Kidney (tissue), 14 donors: Measurements from ENCODE around the gene KASH5. TPM values are rescaled to one million over a fixed set of nuclear protein-coding genes. Genes with fewer than 3 reads are reported as not detected.

Experiments
- DNase-seq, 5 donors: peaks; one replicate each; pipeline ENCODE4 v3.0.0-alpha.2; 2013 to 2020
- FAIRE-seq: peaks from 2 replicates; lab custom pipeline; 2012; peaks lifted over from hg19 to GRCh38; lab: Jason Lieb, UNC
- H3K27ac ChIP-seq, 2 donors: one replicate each; pipeline ENCODE4 v1.7.0; 2013; ENCODE audit warnings: low read depth in 2 of 2, low read length in 2 of 2, inconsistent platforms in 1 of 2
- H3K27me3 ChIP-seq: one replicate; pipeline ENCODE4 v1.7.1; 2013; ENCODE audit warnings: low read length, inconsistent platforms; ENCODE audit not compliant: control insufficient read depth, insufficient read depth
- H3K36me3 ChIP-seq, 3 donors: one replicate each; pipeline versions ENCODE4 v1.7.0 to v1.7.1; 2013; ENCODE audit warnings: low read length in 3 of 3, control low read depth in 1 of 3, inconsistent platforms in 1 of 3; ENCODE audit not compliant: insufficient read depth in 3 of 3, control insufficient read depth in 2 of 3
- H3K4me1 ChIP-seq, 3 donors: one replicate each; pipeline versions ENCODE4 v1.7.0 to v1.7.1; 2013; ENCODE audit warnings: low read length in 3 of 3, inconsistent platforms in 1 of 3, low read depth in 1 of 3; ENCODE audit not compliant: control insufficient read depth in 2 of 3, insufficient read depth in 2 of 3
- H3K4me3 ChIP-seq, 3 donors: one replicate each; pipeline versions ENCODE4 v1.7.0 to v1.8.1; 2013; ENCODE audit warnings: low read length in 3 of 3, control low read depth in 1 of 3, inconsistent platforms in 1 of 3
- H3K9ac ChIP-seq, 3 donors: one replicate each; pipeline versions ENCODE4 v1.7.0 to v1.7.1; 2013; ENCODE audit warnings: low read length in 3 of 3, control low read depth in 1 of 3, inconsistent platforms in 1 of 3
- H3K9me3 ChIP-seq, 3 donors: one replicate each; pipeline versions ENCODE4 v1.7.0 to v1.7.1; 2013; ENCODE audit warnings: low read length in 3 of 3, control low read depth in 1 of 3, inconsistent platforms in 1 of 3; ENCODE audit not compliant: control insufficient read depth in 2 of 3, insufficient read depth in 1 of 3
- intact Hi-C: fragments of 100-400 bp; cut with DNase I; formaldehyde crosslinking; loops from one replicate; pipeline ENCODE4 v1.11.1; 2022
- polyA plus RNA-seq: library from polyadenylated mRNA; stranded (reverse); fragments of 350-450 nt; fragmentation: Illumina TruSeq; extraction: RNeasy Lipid Tissue Mini Kit (QIAGEN cat#74804); gene quantifications from one replicate; pipeline ENCODE4 v1.2.3, GENCODE V29; 2014; ENCODE audit warnings: low read depth, low replicate concordance; ENCODE audit not compliant: insufficient read depth
- total RNA-seq: library from RNA; stranded (reverse); fragmentation: NEBNext Ultra II Directional; extraction: Animal tissue kit (Norgen Biotek cat#: 25700); gene quantifications from one replicate; pipeline ENCODE4 v1.2.1, GENCODE V29; 2021
- TF ChIP-seq, protein P1 (sequence below): IDR thresholded peaks from 3 replicates; pipeline ENCODE4 v1.5.1; 2012; ENCODE audit warnings: mild to moderate bottlenecking, moderate library complexity, borderline replicate concordance; ENCODE audit not compliant: insufficient read depth; ENCODE audit errors: extremely low read depth
- donor health status: control.
- donor health status: control.
- donor health status: control.
- donor health status: control.
- donor health status: control.
- donor health status: DM: yes; HTN: yes; CAD: no.
- donor health status: Normal renal cell carcinoma (clear cell type).

KASH5 gene
- total and polyA plus RNA-seq, 2 donors from 2014 or later, result not detected

DNA sequence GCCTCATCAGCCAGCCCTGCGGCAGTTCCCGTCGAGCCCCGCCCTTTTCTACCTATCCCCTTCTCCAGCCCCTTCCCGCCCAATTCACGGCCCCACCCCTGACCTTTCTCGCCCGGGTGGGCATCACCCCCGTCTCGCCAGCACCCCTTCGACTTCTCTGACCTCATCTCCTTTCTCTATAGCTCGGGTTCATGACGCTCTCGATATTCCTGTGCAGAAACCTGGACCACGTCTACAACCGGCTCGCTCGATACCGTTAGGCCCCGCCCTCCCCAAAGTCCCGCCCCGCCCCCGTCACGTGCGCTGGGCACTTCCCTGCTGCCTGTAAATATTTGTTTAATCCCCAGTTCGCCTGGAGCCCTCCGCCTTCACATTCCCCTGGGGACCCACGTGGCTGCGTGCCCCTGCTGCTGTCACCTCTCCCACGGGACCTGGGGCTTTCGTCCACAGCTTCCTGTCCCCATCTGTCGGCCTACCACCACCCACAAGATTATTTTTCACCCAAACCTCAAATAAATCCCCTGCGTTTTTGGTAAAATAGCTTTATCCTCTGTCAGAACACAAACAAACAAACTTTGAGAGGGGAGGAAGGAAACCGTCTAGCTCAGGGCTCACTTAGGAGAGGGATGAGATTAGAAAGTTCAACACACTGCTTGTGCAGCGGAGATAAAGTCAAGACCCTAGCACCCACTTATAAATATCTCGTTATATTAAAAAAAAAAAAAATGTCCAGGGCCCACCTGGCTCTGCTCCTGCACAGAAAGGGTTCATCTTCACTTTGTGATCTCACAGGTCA, 47.8 kb upstream of the KASH5 start:
- Histone ChIP-seq H3K4me3 (peak overlapping the region in 2 of 3 donors; percentile 67 to 69), H3K27me3 (no peaks in the 10 kb centered on the region), H3K27ac (peak overlapping the region; percentile 96 to 97), H3K36me3 (peaks cover 0 to 6% (median 4%) of the 10 kb centered on the region in 3 donors), H3K9me3 (no peaks in the 10 kb centered on the region), H3K4me1 (peaks cover 0 to 14% (median 0%) of the 10 kb centered on the region in 3 donors), H3K9ac (peak overlapping the region in 2 of 3 donors; percentile 48 to 75)
- DNase-seq (peak; percentile 75 to 96 (median 82)), FAIRE-seq (no peak)
- TF ChIP-seq, protein P1, sequence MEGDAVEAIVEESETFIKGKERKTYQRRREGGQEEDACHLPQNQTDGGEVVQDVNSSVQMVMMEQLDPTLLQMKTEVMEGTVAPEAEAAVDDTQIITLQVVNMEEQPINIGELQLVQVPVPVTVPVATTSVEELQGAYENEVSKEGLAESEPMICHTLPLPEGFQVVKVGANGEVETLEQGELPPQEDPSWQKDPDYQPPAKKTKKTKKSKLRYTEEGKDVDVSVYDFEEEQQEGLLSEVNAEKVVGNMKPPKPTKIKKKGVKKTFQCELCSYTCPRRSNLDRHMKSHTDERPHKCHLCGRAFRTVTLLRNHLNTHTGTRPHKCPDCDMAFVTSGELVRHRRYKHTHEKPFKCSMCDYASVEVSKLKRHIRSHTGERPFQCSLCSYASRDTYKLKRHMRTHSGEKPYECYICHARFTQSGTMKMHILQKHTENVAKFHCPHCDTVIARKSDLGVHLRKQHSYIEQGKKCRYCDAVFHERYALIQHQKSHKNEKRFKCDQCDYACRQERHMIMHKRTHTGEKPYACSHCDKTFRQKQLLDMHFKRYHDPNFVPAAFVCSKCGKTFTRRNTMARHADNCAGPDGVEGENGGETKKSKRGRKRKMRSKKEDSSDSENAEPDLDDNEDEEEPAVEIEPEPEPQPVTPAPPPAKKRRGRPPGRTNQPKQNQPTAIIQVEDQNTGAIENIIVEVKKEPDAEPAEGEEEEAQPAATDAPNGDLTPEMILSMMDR, result no peak
- intact Hi-C loops, result no loop called here

DNA sequence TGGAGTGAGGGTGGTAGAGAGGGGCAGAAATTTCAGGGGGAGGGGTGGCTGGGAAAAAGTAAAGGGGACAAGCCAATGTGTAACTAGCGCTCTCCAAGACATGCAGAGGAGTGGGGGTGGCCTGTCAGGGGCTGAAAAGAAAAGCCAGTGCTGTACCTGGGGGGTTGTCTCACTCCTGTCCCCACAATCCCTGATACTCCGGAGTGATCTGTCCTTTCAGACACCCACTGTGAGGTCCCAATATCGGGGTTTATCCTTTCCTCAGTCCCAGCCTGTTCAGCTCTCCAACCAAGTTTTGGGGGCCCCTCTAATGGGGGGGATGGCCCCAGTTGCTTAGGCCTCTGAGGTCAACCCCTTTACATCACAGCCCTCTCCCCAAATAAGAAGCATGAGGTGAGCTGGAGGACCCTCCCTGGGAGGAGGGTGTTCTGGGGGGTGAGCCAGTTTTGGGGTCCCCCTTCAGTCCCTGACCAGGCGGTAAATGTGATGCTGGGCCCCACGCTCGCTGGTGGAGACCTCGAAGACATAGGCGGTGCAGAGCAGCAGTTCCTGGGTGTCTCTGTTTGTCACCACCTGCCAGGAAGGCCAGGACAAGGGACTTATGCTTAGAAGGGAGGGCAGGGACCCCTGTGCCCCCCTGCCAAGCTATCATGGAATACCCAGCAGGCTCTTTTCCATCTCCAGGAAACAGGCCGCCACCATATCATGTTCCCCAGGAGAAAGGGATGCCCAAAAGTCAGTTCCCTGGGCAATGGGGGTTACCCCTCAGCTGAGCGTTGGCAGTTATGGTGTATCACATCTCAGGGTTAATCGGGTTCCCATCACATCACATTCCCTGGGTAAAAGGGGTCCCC, 47.0 kb upstream of the KASH5 start:
- H3K27ac ChIP-seq, result peak overlapping the region; percentile 96 to 97
- H3K9me3 ChIP-seq, result no peaks in the 10 kb centered on the region
- FAIRE-seq, result no peak
- peaks cover 0 to 6% (median 4%) of the 10 kb centered on the region in 3 donors for H3K36me3 ChIP-seq
- H3K4me1 ChIP-seq, result peaks cover 0 to 14% (median 0%) of the 10 kb centered on the region in 3 donors
- intact Hi-C loops, result no loop called here
- H3K4me3 ChIP-seq, result no peak overlapping the region
- DNase-seq, result peak in 1 of 5 donors; percentile 62
- H3K27me3 ChIP-seq, result no peaks in the 10 kb centered on the region
- TF ChIP-seq, protein P1, result no peak
- H3K9ac ChIP-seq, result no peak overlapping the region

DNA sequence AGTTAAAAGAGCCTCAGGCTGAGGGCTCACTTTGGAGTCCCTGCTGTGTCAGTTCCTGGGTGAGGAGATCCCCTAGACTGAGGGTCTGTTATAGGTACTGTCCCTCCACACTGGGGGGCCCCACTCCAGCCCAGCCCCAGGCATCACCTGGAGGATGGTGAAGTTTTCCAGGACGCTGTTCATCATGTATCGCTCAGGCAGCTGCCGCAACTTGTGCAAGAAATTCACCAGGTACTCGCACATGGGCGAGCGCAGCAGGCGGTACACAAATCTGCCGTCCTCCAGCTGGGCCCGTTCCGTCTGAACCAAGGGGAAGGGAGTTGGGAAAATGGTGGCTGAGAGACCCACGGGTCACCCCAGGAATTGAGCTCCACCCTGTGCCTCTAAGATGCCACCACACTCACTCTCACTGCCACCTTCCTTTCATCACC, 45.7 kb upstream of the KASH5 start:
- intact Hi-C loops, result no loop called here
- Histone ChIP-seq H3K36me3 (peaks cover 0 to 7% (median 6%) of the 10 kb centered on the region in 3 donors), H3K9ac (no peak overlapping the region), H3K9me3 (no peaks in the 10 kb centered on the region), H3K27ac (no peak overlapping the region), H3K27me3 (no peaks in the 10 kb centered on the region), H3K4me1 (peaks cover 0 to 14% (median 0%) of the 10 kb centered on the region in 3 donors), H3K4me3 (no peak overlapping the region)
- TF ChIP-seq, protein P1, result no peak
- peak in 1 of 5 donors; percentile 31 for DNase-seq
- FAIRE-seq, result no peak
